Body of pancreas (tissue), 4 donors: ENCODE data around the gene AGA.

Experiments
- CTCF ChIP-seq, 7 experiments: fragments of 450-650 bp in 4 of 7; fragments of 200-600 bp in 3 of 7; sonication (generic) in 3 of 7; IDR thresholded peaks; one replicate each; pipeline ENCODE4 v1.5.1; 2016 to 2019; ENCODE audit warnings: antibody characterized with exemption in 7 of 7
- POLR2A ChIP-seq, 3 donors: fragments of 450-650 bp; IDR thresholded peaks; one replicate each; pipeline ENCODE4 v1.6.1; 2016; ENCODE audit warnings: antibody characterized with exemption in 3 of 3, mild to moderate bottlenecking in 2 of 3

- no peak for TF ChIP-seq POLR2A (IDR thresholded peaks at IDR 0.05)
- no peak for TF ChIP-seq CTCF (IDR thresholded peaks at IDR 0.05)
These were observed 57.3 kb downstream of the AGA start for GRCh38 chr4:177384856-177385397.
